ENCODE data around the gene PTPRD.
A peak's percentile ranks its signal among the peaks of the same experiment; 100 is the strongest.

Gene PTPRD

GRCh38 chr9:9605681-9606080, 1007.1 kb downstream of the PTPRD start:
- no peak for DNase-seq (ENCODE audit: low spot score)

GRCh38 chr9:9603345-9603744, 1009.5 kb downstream of the PTPRD start:
- DNase-seq (ENCODE audit: low spot score) = no peak

- DNase-seq (ENCODE audit: low spot score) = no peak
These were observed 1014.1 kb downstream of the PTPRD start for GRCh38 chr9:9598723-9599122.

GRCh38 chr9:9592104-9592503, 1020.7 kb downstream of the PTPRD start:
- DNase-seq (ENCODE audit: low spot score) = no peak

GRCh38 chr9:9585920-9586319, 1026.9 kb downstream of the PTPRD start:
- no peak for DNase-seq (ENCODE audit: low spot score)

- no peak for DNase-seq (ENCODE audit: low spot score)
These were observed 1038.7 kb downstream of the PTPRD start for GRCh38 chr9:9574080-9574479.

GRCh38 chr9:9565700-9566099, 1047.1 kb downstream of the PTPRD start:
- no peak for DNase-seq (ENCODE audit: low spot score)

- DNase-seq (ENCODE audit: low spot score) = no peak
These were observed 1049.0 kb downstream of the PTPRD start for GRCh38 chr9:9563817-9564216.

- DNase-seq (ENCODE audit: low spot score) = no peak
These were observed 1052.3 kb downstream of the PTPRD start for GRCh38 chr9:9560382-9561035.

GRCh38 chr9:9558907-9559306, 1053.9 kb downstream of the PTPRD start:
- DNase-seq (ENCODE audit: low spot score) = no peak

- peak; percentile 20 for DNase-seq (ENCODE audit: low spot score)
These were observed 1054.9 kb downstream of the PTPRD start for GRCh38 chr9:9557804-9558334.

- peak; percentile 27 for DNase-seq (ENCODE audit: low spot score)
These were observed 1055.7 kb downstream of the PTPRD start for GRCh38 chr9:9556865-9557803.

GRCh38 chr9:9552665-9553064, 1060.1 kb downstream of the PTPRD start:
- no peak for DNase-seq (ENCODE audit: low spot score)

GRCh38 chr9:9538766-9539165, 1074.0 kb downstream of the PTPRD start:
- DNase-seq (ENCODE audit: low spot score) = no peak

GRCh38 chr9:9538356-9538755, 1074.4 kb downstream of the PTPRD start:
- no peak for DNase-seq (ENCODE audit: low spot score)

GRCh38 chr9:9536523-9536922, 1076.3 kb downstream of the PTPRD start:
- DNase-seq (ENCODE audit: low spot score) = no peak

- DNase-seq (ENCODE audit: low spot score) = no peak
These were observed 1089.2 kb downstream of the PTPRD start for GRCh38 chr9:9523476-9524139.

- DNase-seq (ENCODE audit: low spot score) = no peak
These were observed 1090.4 kb downstream of the PTPRD start for GRCh38 chr9:9522406-9522805.

- DNase-seq (ENCODE audit: low spot score) = no peak
These were observed 1091.6 kb downstream of the PTPRD start for GRCh38 chr9:9521033-9521779.

- DNase-seq (ENCODE audit: low spot score) = no peak
These were observed 1107.9 kb downstream of the PTPRD start for GRCh38 chr9:9504869-9505268.

- no peak for DNase-seq (ENCODE audit: low spot score)
These were observed 1113.3 kb downstream of the PTPRD start for GRCh38 chr9:9499546-9499945.

- no peak for DNase-seq (ENCODE audit: low spot score)
These were observed 1114.0 kb downstream of the PTPRD start for GRCh38 chr9:9498846-9499245.

Data from iPS-NIHi11 (cell line).